Measurements from ENCODE around the gene HECTD1. TPM values are rescaled to one million over a fixed set of nuclear protein-coding genes. Genes with fewer than 3 reads are reported as not detected.

HECTD1 gene
- total RNA-seq, 1 experiment from 2014 or later, result 138 TPM

GRCh38 chr14:31124197-31124596 lies 83.4 kb downstream of the HECTD1 start:
- no peak overlapping the region for H3K4me3 ChIP-seq (ENCODE audit: low read depth, low read length, poor library complexity, severe bottlenecking)
- no peak for DNase-seq (ENCODE audit: low spot score)
- no peaks in the 10 kb centered on the region for H3K27me3 ChIP-seq (replicated peaks; ENCODE audit: insufficient read depth, low read depth, low read length, poor library complexity)
- TF ChIP-seq CTCF (conservative IDR thresholded peaks at IDR 0.05; ENCODE audit: low read depth, low read length) (no peak), EZH2 (IDR thresholded peaks at IDR 0.05; ENCODE audit: borderline replicate concordance, low read depth, low read length, poor library complexity, severe bottlenecking) (no peak)
- no peaks in the 10 kb centered on the region for H3K4me1 ChIP-seq (ENCODE audit: insufficient read depth, low read length, poor library complexity, severe bottlenecking)
- no peaks in the 10 kb centered on the region for H3K9me3 ChIP-seq (ENCODE audit: low read depth, low read length, poor library complexity, severe bottlenecking)
- CTCF ChIA-PET, result no interaction called here
- H3K27ac ChIP-seq (ENCODE audit: low read depth, low read length, poor library complexity, severe bottlenecking), result no peak overlapping the region
- no TSS peak for BruUV-seq (replicated peaks)
- H3K36me3 ChIP-seq (ENCODE audit: insufficient read depth, low read length, poor library complexity, severe bottlenecking), result peaks cover 71% of the 10 kb centered on the region
- POLR2A ChIA-PET (ENCODE audit: low non-redundant PET), result no interaction called here
- intact Hi-C loops (cut with micrococcal nuclease; ENCODE audit: unreplicated experiment), result no loop called here

- Histone ChIP-seq H3K4me1 (ENCODE audit: insufficient read depth, low read length, poor library complexity, severe bottlenecking) (no peaks in the 10 kb centered on the region), H3K36me3 (ENCODE audit: insufficient read depth, low read length, poor library complexity, severe bottlenecking) (peaks cover 70% of the 10 kb centered on the region), H3K4me3 (ENCODE audit: low read depth, low read length, poor library complexity, severe bottlenecking) (no peak overlapping the region), H3K9me3 (ENCODE audit: low read depth, low read length, poor library complexity, severe bottlenecking) (no peaks in the 10 kb centered on the region), H3K27ac (ENCODE audit: low read depth, low read length, poor library complexity, severe bottlenecking) (no peak overlapping the region), H3K27me3 (replicated peaks; ENCODE audit: insufficient read depth, low read depth, low read length, poor library complexity) (no peaks in the 10 kb centered on the region)
- BruUV-seq (replicated peaks), result no TSS peak
- CTCF ChIA-PET, result no interaction called here
- intact Hi-C loops (cut with micrococcal nuclease; ENCODE audit: unreplicated experiment), result no loop called here
- no peak for DNase-seq (ENCODE audit: low spot score)
- TF ChIP-seq EZH2 (IDR thresholded peaks at IDR 0.05; ENCODE audit: borderline replicate concordance, low read depth, low read length, poor library complexity, severe bottlenecking), result no peak
- TF ChIP-seq CTCF (conservative IDR thresholded peaks at IDR 0.05; ENCODE audit: low read depth, low read length), result no peak
- POLR2A ChIA-PET (ENCODE audit: low non-redundant PET), result no interaction called here
These were observed 84.7 kb downstream of the HECTD1 start for GRCh38 chr14:31122921-31123320.

GRCh38 chr14:31122098-31122611 lies 85.4 kb downstream of the HECTD1 start:
- Histone ChIP-seq H3K27ac (ENCODE audit: low read depth, low read length, poor library complexity, severe bottlenecking) (no peak overlapping the region), H3K4me3 (ENCODE audit: low read depth, low read length, poor library complexity, severe bottlenecking) (no peak overlapping the region), H3K9me3 (ENCODE audit: low read depth, low read length, poor library complexity, severe bottlenecking) (no peaks in the 10 kb centered on the region), H3K4me1 (ENCODE audit: insufficient read depth, low read length, poor library complexity, severe bottlenecking) (no peaks in the 10 kb centered on the region), H3K36me3 (ENCODE audit: insufficient read depth, low read length, poor library complexity, severe bottlenecking) (peaks cover 70% of the 10 kb centered on the region), H3K27me3 (replicated peaks; ENCODE audit: insufficient read depth, low read depth, low read length, poor library complexity) (no peaks in the 10 kb centered on the region)
- DNase-seq (ENCODE audit: low spot score), result no peak
- TF ChIP-seq CTCF (conservative IDR thresholded peaks at IDR 0.05; ENCODE audit: low read depth, low read length), result no peak
- no peak for TF ChIP-seq EZH2 (IDR thresholded peaks at IDR 0.05; ENCODE audit: borderline replicate concordance, low read depth, low read length, poor library complexity, severe bottlenecking)
- ChIA-PET CTCF (no interaction called here), POLR2A (ENCODE audit: low non-redundant PET) (no interaction called here)
- no TSS peak for BruUV-seq (replicated peaks)
- intact Hi-C loops (cut with micrococcal nuclease; ENCODE audit: unreplicated experiment), result no loop called here
